OCI-LY1 (cell line): ENCODE measurements around the gene CXXC4.

Source experiments
- H2AFZ ChIP-seq: fragments of 200-600 bp; sonication (generic), shearing (Covaris generic); 2 replicates; pipeline ENCODE4 v1.6.0; 2014; ENCODE audit warnings: antibody characterized with exemption, mild to moderate bottlenecking, low read length
- H3F3A ChIP-seq: fragments of 200-600 bp; sonication (generic), shearing (Covaris generic); 2 replicates; pipeline ENCODE4 v1.6.0; 2014; ENCODE audit warnings: mild to moderate bottlenecking, antibody characterized with exemption, low read length, moderate library complexity; ENCODE audit not compliant: insufficient read depth
- H3K27ac ChIP-seq: fragments of 200-600 bp; sonication (generic); 2 replicates; pipeline ENCODE4 v1.5.1; 2014; ENCODE audit warnings: low read length, mixed run types, mild to moderate bottlenecking, low read depth; ENCODE audit not compliant: poor library complexity, severe bottlenecking
- H3K27me3 ChIP-seq: fragments of 200-600 bp; sonication (generic); 2 replicates; pipeline ENCODE4 v1.6.0; 2014; ENCODE audit warnings: antibody characterized with exemption, mild to moderate bottlenecking, low read length, moderate library complexity; ENCODE audit not compliant: insufficient read depth
- H3K36me3 ChIP-seq: fragments of 200-600 bp; sonication (generic); 2 replicates; pipeline ENCODE4 v1.6.1; 2014; ENCODE audit warnings: mild to moderate bottlenecking, antibody characterized with exemption, low read length, moderate library complexity, mixed read lengths; ENCODE audit not compliant: insufficient read depth
- H3K4me1 ChIP-seq: fragments of 200-600 bp; sonication (generic); 2 replicates; pipeline ENCODE4 v1.5.1; 2014; ENCODE audit warnings: mild to moderate bottlenecking, low read length, moderate library complexity; ENCODE audit not compliant: insufficient read depth, severe bottlenecking
- H3K4me2 ChIP-seq: fragments of 200-600 bp; sonication (generic), shearing (Covaris generic); 2 replicates; pipeline ENCODE4 v1.6.1; 2014; ENCODE audit warnings: low read length
- H3K4me3 ChIP-seq: fragments of 200-600 bp; sonication (generic); 2 replicates; pipeline ENCODE4 v1.5.1; 2014; ENCODE audit warnings: low read length, low read depth, mild to moderate bottlenecking, mixed read lengths; ENCODE audit not compliant: poor library complexity, severe bottlenecking
- H3K79me2 ChIP-seq: fragments of 200-600 bp; shearing (Covaris generic); 2 replicates; pipeline ENCODE4 v1.6.1; 2016; ENCODE audit warnings: mixed run types, low read length, mixed read lengths; ENCODE audit not compliant: insufficient read depth
- H3K9ac ChIP-seq: fragments of 200-600 bp; sonication (generic), shearing (Covaris generic); 2 replicates; pipeline ENCODE4 v1.6.1; 2014; ENCODE audit warnings: mild to moderate bottlenecking, low read length, mixed read lengths
- H3K9me2 ChIP-seq: fragments of 200-600 bp; sonication (generic), shearing (Covaris generic); 2 replicates; pipeline ENCODE4 v1.6.1; 2014; ENCODE audit warnings: low read depth, mild to moderate bottlenecking, low read length, mixed read lengths
- H3K9me3 ChIP-seq: fragments of 200-600 bp; shearing (Covaris generic); 2 replicates; pipeline ENCODE4 v1.6.1; 2014; ENCODE audit warnings: low read length, mixed read lengths
- H4K20me1 ChIP-seq: fragments of 200-600 bp; sonication (generic), shearing (Covaris generic); 2 replicates; pipeline ENCODE4 v1.6.0; 2016; ENCODE audit warnings: mild to moderate bottlenecking, low read length; ENCODE audit not compliant: insufficient read depth
- CTCF ChIP-seq: fragments of 200-600 bp; sonication (generic), shearing (Covaris generic); IDR thresholded peaks from 2 replicates; pipeline ENCODE4 v1.5.1; 2017; ENCODE audit warnings: mild to moderate bottlenecking, antibody characterized with exemption, low read length, moderate library complexity, mixed read lengths
- EZH2 ChIP-seq: fragments of 200-600 bp; sonication (generic), shearing (Covaris generic); IDR thresholded peaks from 2 replicates; pipeline ENCODE4 v1.8.0; 2017; ENCODE audit warnings: borderline replicate concordance, mixed run types, mild to moderate bottlenecking, antibody characterized with exemption, low read length, moderate library complexity, mixed read lengths

CXXC4 gene

GRCh38 chr4:104421566-104421965, 73.1 kb downstream of the CXXC4 start:
- no peaks in the 10 kb centered on the region for H3K9me2 ChIP-seq
- H3K79me2 ChIP-seq = no peaks in the 10 kb centered on the region
- no peaks in the 10 kb centered on the region for H3K27me3 ChIP-seq
- H3K36me3 ChIP-seq = no peaks in the 10 kb centered on the region
- TF ChIP-seq EZH2 (no peak), CTCF (no peak)
- H3F3A ChIP-seq = no peaks in the 10 kb centered on the region
- H3K4me1 ChIP-seq = peaks cover 54% of the 10 kb centered on the region
- no peak overlapping the region for H3K9ac ChIP-seq
- H3K27ac ChIP-seq = no peak overlapping the region
- H3K4me2 ChIP-seq = no peak overlapping the region
- H4K20me1 ChIP-seq = no peaks in the 10 kb centered on the region
- H3K9me3 ChIP-seq = no peaks in the 10 kb centered on the region
- no peak overlapping the region for H3K4me3 ChIP-seq
- no peak overlapping the region for H2AFZ ChIP-seq

GRCh38 chr4:104420766-104421165, 73.9 kb downstream of the CXXC4 start:
- Histone ChIP-seq H3K36me3 (no peaks in the 10 kb centered on the region), H3K27me3 (no peaks in the 10 kb centered on the region), H4K20me1 (no peaks in the 10 kb centered on the region), H3K9me3 (no peaks in the 10 kb centered on the region), H3K9ac (no peak overlapping the region), H2AFZ (no peak overlapping the region), H3K27ac (no peak overlapping the region), H3K4me3 (no peak overlapping the region), H3K4me2 (no peak overlapping the region), H3K79me2 (no peaks in the 10 kb centered on the region), H3K4me1 (peaks cover 50% of the 10 kb centered on the region), H3F3A (no peaks in the 10 kb centered on the region), H3K9me2 (no peaks in the 10 kb centered on the region)
- TF ChIP-seq EZH2 = no peak
- TF ChIP-seq CTCF = no peak
